Ovary (tissue), 9 donors: ENCODE results near the gene BTN3A1. TPM values are rescaled to one million over a fixed set of nuclear protein-coding genes. Genes with fewer than 3 reads are reported as not detected.

Experiments
- DNase-seq, 5 donors: peaks; one replicate each; pipeline ENCODE4 v3.0.0-alpha.2; 2019 to 2020
- H3K27ac ChIP-seq, 2 donors: fragments of 200-600 bp; one replicate each; pipeline versions ENCODE4 v1.5.1 to v1.8.0; 2019 to 2022
- H3K27me3 ChIP-seq: fragments of 200-600 bp; one replicate; pipeline ENCODE4 v1.8.0; 2022
- H3K36me3 ChIP-seq: fragments of 200-600 bp; sonication (generic); one replicate; pipeline ENCODE4 v1.5.1; 2019
- H3K4me1 ChIP-seq: one replicate; pipeline ENCODE4 v1.8.1; 2013; ENCODE audit warnings: mild to moderate bottlenecking, moderate library complexity; ENCODE audit not compliant: insufficient read depth
- H3K4me3 ChIP-seq: fragments of 200-600 bp; sonication (generic); one replicate; pipeline ENCODE4 v1.5.1; 2017
- H3K9me3 ChIP-seq, 2 donors: fragments of 200-600 bp in 1 of 2; sonication (generic) in 1 of 2; one replicate each; pipeline versions ENCODE4 v1.5.1 to v1.8.1; 2013 to 2019; ENCODE audit warnings: mild to moderate bottlenecking in 1 of 2, moderate library complexity in 1 of 2
- EP300 ChIP-seq: sonication (generic); formaldehyde crosslinking; IDR thresholded peaks from one replicate; pipeline ENCODE4 v1.6.1; 2017; ENCODE audit warnings: antibody characterized with exemption
- POLR2A ChIP-seq: fragments of 450-650 bp; IDR thresholded peaks from one replicate; pipeline ENCODE4 v1.6.1; 2017; ENCODE audit warnings: antibody characterized with exemption, mild to moderate bottlenecking, moderate library complexity
- WGBS, 3 donors: extraction: QIAGEN DNeasy Blood & Tissue Kit in 1 of 3; methylation state at CpG; one replicate each; pipeline versions ENCODE4 v1.1.5 to v1.1.7; 2013 to 2017; 5-methylcytosine and 5-hydroxymethylcytosine counted together
- intact Hi-C, 4 donors: fragments of 100-400 bp; cut with DNase I; formaldehyde crosslinking; loops; one replicate each; pipeline versions ENCODE4 v1.11.0 to v1.15.1; 2022 to 2023
- polyA plus RNA-seq, 2 donors: library from polyadenylated mRNA; stranded (reverse); fragments of 200-250 nt in 1 of 2; fragments of 350-450 nt in 1 of 2; fragmentation: Illumina TruSeq in 1 of 2; extraction: RNeasy Lipid Tissue Mini Kit (QIAGEN cat#74804) in 1 of 2; gene quantifications; one replicate each; pipeline ENCODE4 v1.2.3, GENCODE V29; 2013 to 2014
- total RNA-seq, 7 donors: library from RNA; depleted of rRNA in 2 of 7; stranded (reverse); fragments of >200 nt in 2 of 7; fragmentation: NEBNext Ultra II Directional in 3 of 7; extraction: Animal tissue kit (Norgen Biotek cat#: 25700) in 3 of 7; gene quantifications; one replicate each; pipeline versions ENCODE4 v1.1.0 to v1.2.4, GENCODE V29; 2016 to 2023
- TF ChIP-seq, protein P1 (sequence below), 3 donors: fragments of 450-650 bp in 2 of 3; fragments of 200-600 bp in 1 of 3; IDR thresholded peaks; one replicate each; pipeline versions ENCODE4 v1.5.1 to v1.8.0; 2016 to 2022; ENCODE audit warnings: antibody characterized with exemption in 3 of 3, mild to moderate bottlenecking in 1 of 3
- donor health status: DM: no; HTN: no; CAD: no; lungs with moderate emphysema.
- donor health status: DM: no; HTN: no; CAD: no.
- donor health status: Bipolar disorder and iron deficiency.
- donor health status: DM: yes; HTN: yes; CAD: no.
- donor health status: DM: no; HTN: no; CAD: no.
- donor health status: DM: yes; HTN: yes; CAD: no.

Gene BTN3A1
- total and polyA plus RNA-seq, 9 donors: 11.0 to 64.5 (median 18.4) TPM

GRCh38 chr6:26422329-26422728 is 20.3 kb downstream of the BTN3A1 start:
- H3K27me3 ChIP-seq: no peaks in the 10 kb centered on the region
- H3K4me3 ChIP-seq: peak overlapping the region; percentile 69
- intact Hi-C loops: no loop called here
- no peaks in the 10 kb centered on the region for H3K9me3 ChIP-seq
- no peak for DNase-seq
- TF ChIP-seq, protein P1, sequence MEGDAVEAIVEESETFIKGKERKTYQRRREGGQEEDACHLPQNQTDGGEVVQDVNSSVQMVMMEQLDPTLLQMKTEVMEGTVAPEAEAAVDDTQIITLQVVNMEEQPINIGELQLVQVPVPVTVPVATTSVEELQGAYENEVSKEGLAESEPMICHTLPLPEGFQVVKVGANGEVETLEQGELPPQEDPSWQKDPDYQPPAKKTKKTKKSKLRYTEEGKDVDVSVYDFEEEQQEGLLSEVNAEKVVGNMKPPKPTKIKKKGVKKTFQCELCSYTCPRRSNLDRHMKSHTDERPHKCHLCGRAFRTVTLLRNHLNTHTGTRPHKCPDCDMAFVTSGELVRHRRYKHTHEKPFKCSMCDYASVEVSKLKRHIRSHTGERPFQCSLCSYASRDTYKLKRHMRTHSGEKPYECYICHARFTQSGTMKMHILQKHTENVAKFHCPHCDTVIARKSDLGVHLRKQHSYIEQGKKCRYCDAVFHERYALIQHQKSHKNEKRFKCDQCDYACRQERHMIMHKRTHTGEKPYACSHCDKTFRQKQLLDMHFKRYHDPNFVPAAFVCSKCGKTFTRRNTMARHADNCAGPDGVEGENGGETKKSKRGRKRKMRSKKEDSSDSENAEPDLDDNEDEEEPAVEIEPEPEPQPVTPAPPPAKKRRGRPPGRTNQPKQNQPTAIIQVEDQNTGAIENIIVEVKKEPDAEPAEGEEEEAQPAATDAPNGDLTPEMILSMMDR (IDR thresholded peaks at IDR 0.05): no peak
- TF ChIP-seq POLR2A (no peak), EP300 (no peak)
- no peak overlapping the region for H3K27ac ChIP-seq
- no peaks in the 10 kb centered on the region for H3K36me3 ChIP-seq
- H3K4me1 ChIP-seq: peaks cover 7% of the 10 kb centered on the region
- 83 to 89% (median 85%) methylated on average over 3 of the region's 3 CpGs for WGBS, 3 donors

- no peaks in the 10 kb centered on the region for H3K9me3 ChIP-seq
- TF ChIP-seq, protein P1 (IDR thresholded peaks at IDR 0.05): no peak
- TF ChIP-seq EP300 (no peak), POLR2A (no peak)
- no peaks in the 10 kb centered on the region for H3K27me3 ChIP-seq
- peaks cover 2% of the 10 kb centered on the region for H3K4me1 ChIP-seq
- intact Hi-C loops: no loop called here
- no peak overlapping the region for H3K4me3 ChIP-seq
- no peaks in the 10 kb centered on the region for H3K36me3 ChIP-seq
- no peak for DNase-seq
- no peak overlapping the region for H3K27ac ChIP-seq
- 95 to 97% (median 95%) methylated on average over 5 of the region's 5 CpGs for WGBS, 3 donors
These were observed 24.8 kb downstream of the BTN3A1 start for GRCh38 chr6:26426691-26427450.

DNA sequence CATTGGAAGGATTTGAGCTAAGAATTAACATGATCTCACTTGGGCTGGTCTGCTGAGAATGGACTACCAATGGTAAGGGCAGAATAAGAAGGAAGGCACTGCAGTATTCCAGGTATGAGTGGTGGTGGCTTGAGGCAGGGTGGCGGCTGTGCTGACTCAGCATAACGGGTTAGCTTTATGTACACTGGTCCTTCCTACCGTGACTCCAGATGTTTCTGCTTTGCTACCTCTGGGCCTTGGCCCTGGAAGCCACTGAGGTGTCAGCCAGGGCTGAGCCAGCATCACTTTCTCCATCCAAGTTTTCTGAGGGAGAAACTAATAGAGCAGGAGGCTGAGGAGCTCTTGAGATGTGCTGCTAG is 25.4 kb downstream of the BTN3A1 start:
- DNase-seq: no peak
- no peak overlapping the region for H3K4me3 ChIP-seq
- intact Hi-C loops: no loop called here
- TF ChIP-seq, protein P1 (IDR thresholded peaks at IDR 0.05): no peak
- TF ChIP-seq POLR2A (no peak), EP300 (no peak)
- WGBS, 3 donors: 87 to 88% (median 87%) methylated on average over 3 of the region's 3 CpGs
- H3K4me1 ChIP-seq: peaks cover 2% of the 10 kb centered on the region
- no peaks in the 10 kb centered on the region for H3K9me3 ChIP-seq
- no peaks in the 10 kb centered on the region for H3K36me3 ChIP-seq
- no peaks in the 10 kb centered on the region for H3K27me3 ChIP-seq
- no peak overlapping the region for H3K27ac ChIP-seq

GRCh38 chr6:26428206-26428605 is 26.1 kb downstream of the BTN3A1 start:
- intact Hi-C loops: no loop called here
- Histone ChIP-seq H3K4me1 (peaks cover 2% of the 10 kb centered on the region), H3K4me3 (no peak overlapping the region), H3K36me3 (no peaks in the 10 kb centered on the region), H3K27ac (no peak overlapping the region), H3K27me3 (no peaks in the 10 kb centered on the region), H3K9me3 (no peaks in the 10 kb centered on the region)
- DNase-seq: no peak
- WGBS, 3 donors: 93 to 98% (median 94%) methylated on average over 2 of the region's 2 CpGs
- TF ChIP-seq, protein P1 (IDR thresholded peaks at IDR 0.05): no peak
- TF ChIP-seq EP300 (no peak), POLR2A (no peak)
